ENCODE data around the gene FAH.

FAH gene

GRCh38 chr15:80201256-80202015 lies 48.6 kb downstream of the FAH start:
- DNase-seq (ENCODE audit: low spot score) = no peak

- no peak for DNase-seq (ENCODE audit: low spot score)
Measured at GRCh38 chr15:80202016-80202315, 49.2 kb downstream of the FAH start.

DNA sequence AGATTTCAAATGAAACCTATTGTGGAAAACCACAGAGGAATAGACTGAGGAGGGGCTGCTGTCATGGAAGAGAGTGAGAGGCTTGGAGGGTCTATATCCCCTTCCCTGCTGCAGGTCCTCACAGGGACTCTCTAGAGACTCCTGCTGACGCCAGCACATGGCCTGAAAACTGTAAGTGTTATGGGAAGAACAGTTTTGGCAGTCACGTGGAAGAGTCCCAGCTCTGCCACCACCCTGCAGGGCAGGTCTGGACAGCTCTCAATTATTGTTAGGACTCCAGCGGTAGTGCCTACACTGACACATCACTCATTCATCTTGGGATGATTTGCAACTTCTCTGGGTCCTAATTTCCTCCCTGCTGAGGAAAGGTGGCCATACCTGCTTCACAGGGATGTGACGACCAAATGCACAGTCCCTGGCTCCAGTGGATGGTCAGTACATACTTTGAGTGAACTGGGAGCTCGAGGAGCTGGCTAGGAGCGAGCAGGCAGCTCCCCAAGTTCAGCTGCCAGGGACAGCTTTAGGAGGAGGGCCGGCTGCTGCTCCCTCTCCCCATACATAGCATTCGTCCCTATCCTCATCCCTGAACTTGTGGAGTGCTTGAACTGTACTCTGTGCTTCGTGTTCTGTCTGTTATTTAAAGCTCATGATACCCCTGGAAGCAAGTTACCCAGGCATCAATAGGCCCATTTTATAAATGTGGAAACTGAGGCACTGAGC lies 50.0 kb downstream of the FAH start:
- DNase-seq (ENCODE audit: low spot score) = no peak

GRCh38 chr15:80203361-80203885 lies 50.6 kb downstream of the FAH start:
- DNase-seq (ENCODE audit: low spot score) = no peak

DNA sequence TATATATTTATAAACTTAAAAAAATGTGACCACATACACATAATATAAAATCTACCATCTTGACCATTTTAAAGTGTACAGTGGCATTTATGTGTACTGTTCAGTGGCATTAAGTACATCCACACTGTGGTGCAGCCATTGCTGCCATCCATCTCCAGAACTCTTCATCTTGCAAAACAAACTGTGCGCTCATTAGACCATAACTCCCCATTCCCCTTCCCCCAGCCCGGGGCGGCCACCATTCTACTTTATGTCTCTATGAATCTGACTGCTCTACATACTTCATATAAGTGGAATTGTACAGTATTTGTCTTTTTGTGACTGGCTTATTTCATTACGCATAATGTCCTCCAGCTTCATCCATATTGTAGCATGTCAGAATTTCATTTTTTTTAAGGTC lies 51.4 kb downstream of the FAH start:
- DNase-seq (ENCODE audit: low spot score) = no peak

GRCh38 chr15:80207887-80208286 lies 55.1 kb downstream of the FAH start:
- DNase-seq (ENCODE audit: low spot score) = no peak

DNA sequence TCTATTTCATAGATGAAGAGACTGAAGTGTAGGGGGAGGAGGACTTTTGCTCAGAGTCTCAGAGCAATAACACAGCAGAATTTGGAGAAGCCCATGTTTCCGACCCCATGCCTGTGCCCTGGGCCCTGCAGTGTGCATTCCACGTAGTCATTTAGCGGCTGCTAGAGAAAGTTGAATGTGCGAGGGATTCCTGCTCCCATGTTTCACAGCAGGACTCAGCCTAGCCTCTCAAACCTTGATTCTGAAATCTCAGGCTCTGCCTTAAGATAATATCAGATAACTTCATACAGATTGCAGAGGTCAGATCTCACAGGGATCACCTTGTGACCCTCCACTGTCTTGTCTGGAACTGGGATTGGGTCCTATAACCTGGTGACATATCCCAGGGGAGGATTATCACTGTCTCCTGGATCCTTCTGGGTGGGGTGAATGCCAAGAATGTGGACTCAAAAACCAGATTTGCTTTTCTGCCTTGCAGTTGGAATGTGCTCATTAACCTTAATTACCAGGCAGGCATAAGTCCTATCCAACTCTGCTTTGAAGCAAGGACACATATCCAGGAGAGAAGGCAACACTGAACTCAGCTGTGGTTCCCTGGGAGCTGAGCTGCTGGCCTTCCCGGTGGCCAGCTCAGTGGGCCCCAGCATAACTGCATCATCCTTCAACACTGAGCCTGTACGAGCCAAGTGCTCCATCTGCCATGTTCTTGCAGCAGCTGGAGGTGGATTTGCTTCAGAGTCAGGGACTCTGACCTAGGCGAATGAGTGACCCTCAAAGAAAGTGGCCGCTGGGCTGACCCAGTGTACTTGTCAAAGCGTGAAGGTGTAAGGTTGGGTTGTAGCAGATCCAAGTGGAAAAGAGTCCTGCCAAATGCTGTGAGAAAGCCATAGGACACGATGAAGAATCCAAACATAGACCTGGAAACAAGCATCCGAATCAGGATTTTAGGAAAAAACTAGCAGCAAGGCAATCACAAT lies 56.2 kb downstream of the FAH start:
- DNase-seq (ENCODE audit: low spot score) = no peak

GRCh38 chr15:80210611-80211573 lies 58.1 kb downstream of the FAH start:
- no peak for DNase-seq (ENCODE audit: low spot score)

GRCh38 chr15:80211976-80212375 lies 59.2 kb downstream of the FAH start:
- no peak for DNase-seq (ENCODE audit: low spot score)

- DNase-seq (ENCODE audit: low spot score) = no peak
Measured at GRCh38 chr15:80214910-80215309, 62.1 kb downstream of the FAH start.

- no peak for DNase-seq (ENCODE audit: low spot score)
Measured at GRCh38 chr15:80216141-80216540, 63.3 kb downstream of the FAH start.

- DNase-seq (ENCODE audit: low spot score) = no peak
Measured at GRCh38 chr15:80216911-80217310, 64.1 kb downstream of the FAH start.

DNA sequence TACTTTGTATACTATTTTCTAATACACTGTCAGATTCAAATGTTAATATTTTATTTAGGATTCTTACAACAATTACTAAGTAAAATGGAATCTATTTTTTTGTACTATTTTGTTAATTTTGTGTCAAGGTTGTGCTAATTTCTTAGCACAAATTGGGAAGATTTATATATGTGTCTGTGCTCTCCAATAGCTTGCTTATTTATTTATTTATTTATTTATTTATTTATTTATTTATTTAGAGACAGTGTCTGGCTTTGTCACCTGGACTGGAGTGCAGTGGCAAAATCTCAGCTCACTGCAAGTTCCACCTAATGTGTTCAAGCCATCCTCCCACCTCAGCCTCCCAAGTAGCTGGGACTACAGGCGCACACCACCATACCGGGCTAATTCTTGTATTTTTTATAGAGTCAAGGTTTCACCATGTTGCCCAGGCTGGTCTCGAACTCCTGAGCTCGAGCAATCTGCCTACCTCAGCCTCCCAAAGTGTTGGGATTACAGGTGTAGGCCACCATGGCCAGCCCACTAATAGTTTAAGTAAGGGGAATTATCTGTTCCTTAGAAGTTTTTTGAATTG lies 64.6 kb downstream of the FAH start:
- no peak for DNase-seq (ENCODE audit: low spot score)

- DNase-seq (ENCODE audit: low spot score) = no peak
Measured at GRCh38 chr15:80219955-80220354, 67.2 kb downstream of the FAH start.

GRCh38 chr15:80228959-80229610 lies 76.3 kb downstream of the FAH start:
- no peak for DNase-seq (ENCODE audit: low spot score)

DNA sequence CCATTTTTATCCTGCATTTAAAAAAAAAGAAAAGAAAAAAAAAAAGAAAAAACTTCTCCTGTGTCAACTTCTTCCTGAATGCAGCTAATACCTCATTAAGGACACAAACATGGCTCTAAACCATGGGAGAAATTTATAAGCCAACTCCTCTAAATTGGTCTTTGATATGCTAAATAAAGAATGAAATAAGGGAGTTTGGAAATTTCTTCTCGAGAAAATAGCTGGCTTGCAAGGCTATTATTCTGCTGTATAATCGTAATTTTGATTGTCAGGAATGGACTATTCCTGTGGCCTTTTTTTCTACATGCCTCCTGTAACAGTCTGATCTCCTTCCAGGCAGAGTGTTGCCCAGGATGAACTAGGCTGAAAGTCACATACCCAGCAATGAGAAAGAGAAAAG lies 78.6 kb downstream of the FAH start:
- DNase-seq (ENCODE audit: low spot score) = no peak

DNA sequence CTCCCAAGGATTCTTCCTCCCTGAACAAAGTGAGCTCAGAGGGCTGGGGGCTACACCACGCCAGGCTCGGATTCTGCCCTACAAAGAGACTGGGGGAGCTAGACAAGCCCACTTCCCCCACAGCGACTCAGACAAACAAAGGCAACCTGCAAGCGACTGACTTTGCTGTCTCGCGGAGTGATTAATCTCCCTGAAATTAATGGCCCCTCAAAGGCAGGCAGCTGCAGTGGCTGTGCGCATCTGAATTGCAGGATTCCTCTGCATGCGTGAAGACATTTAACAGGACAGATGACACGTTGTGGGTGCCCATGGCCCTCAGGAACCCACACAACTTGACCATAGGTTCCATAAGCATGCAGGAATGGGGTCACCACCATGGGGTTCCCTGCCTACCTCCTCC lies 80.8 kb downstream of the FAH start:
- DNase-seq (ENCODE audit: low spot score) = no peak

- peak; percentile 17 for DNase-seq (ENCODE audit: low spot score)
Measured at GRCh38 chr15:80234883-80235282, 82.1 kb downstream of the FAH start.

Measured in kidney capillary endothelial cell (primary cell).